ENCODE data around the gene MTERF4.

Gene MTERF4

DNA sequence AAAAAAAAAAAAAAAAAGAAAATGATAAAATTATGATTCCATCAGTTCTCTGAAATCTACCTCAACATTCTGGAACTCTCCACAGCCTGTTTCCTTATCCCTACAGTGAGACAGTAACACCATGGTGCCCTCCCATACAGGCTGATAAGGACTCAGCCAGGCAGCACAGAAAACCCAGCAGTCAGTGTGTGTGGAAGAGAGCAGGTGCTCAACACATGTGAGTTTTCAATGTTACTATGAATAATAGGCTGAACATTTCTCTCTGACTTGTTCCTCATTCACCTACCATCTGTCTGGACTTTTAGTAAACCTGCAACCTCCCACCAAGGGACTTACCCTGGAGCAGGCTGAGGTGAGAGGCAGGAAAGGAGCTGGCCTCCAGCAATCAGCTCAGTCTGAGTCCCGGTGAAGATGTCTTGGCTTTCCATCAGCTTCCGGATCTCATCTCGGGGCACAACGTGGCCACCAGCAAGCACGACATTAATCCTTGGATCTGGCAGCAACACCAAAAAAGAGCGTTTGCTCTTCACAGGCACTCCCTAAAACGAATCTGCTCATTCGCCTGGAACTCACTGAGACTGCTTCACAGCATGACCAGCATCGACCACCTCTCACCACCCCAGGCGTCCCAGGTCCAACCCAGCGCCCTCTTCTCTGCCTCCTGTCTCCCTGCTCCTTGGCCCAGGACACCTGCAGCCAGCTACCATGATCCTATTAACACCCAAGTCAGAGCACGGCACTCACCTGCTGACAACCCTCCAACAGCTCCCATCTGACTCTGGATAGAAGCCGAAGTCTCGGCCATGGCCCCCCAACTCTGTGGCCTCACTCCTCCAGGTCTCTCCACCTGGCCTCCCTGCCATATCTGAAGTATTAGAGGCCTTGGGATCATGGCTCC is 30.7 kb upstream of the MTERF4 start:
- H3K4me1 ChIP-seq (ENCODE audit: control insufficient read depth, insufficient read depth, low read length): no peaks in the 10 kb centered on the region
- H3K9ac ChIP-seq (ENCODE audit: low read length in 2 of 2): no peak overlapping the region
- H3K27ac ChIP-seq (ENCODE audit: low read length): no peak overlapping the region
- no peaks in the 10 kb centered on the region for H3K27me3 ChIP-seq (ENCODE audit: control insufficient read depth in 1 of 2, insufficient read depth in 2 of 2, low read length in 2 of 2)
- no peaks in the 10 kb centered on the region for H3K36me3 ChIP-seq (ENCODE audit: control insufficient read depth in 2 of 2, insufficient read depth in 2 of 2, low read length in 2 of 2)
- no peaks in the 10 kb centered on the region for H3K9me3 ChIP-seq (ENCODE audit: control insufficient read depth in 2 of 2, low read length in 2 of 2)
- H3K4me3 ChIP-seq (ENCODE audit: low read length in 2 of 2): no peak overlapping the region

DNA sequence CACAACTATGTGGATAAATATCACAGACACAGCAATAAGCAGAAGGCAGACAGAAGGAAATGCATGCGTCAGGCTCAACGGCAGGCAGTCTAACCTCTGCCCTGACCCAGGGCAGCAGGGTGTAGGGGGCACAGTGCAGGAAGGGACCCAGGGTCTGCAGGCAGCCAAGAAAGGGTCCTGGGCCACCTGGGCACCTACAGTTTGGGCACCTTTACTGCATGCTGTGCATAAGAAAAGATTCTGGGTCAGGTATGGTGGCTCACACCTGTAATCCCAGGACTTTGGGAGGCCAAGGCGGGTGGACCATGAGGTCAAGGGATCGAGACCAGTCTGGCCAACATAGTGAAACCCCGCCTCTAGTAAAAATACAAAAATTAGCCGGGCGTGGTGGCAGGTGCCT is 29.4 kb upstream of the MTERF4 start:
- Histone ChIP-seq H3K36me3 (ENCODE audit: control insufficient read depth in 2 of 2, insufficient read depth in 2 of 2, low read length in 2 of 2) (no peaks in the 10 kb centered on the region), H3K27ac (ENCODE audit: low read length) (no peak overlapping the region), H3K27me3 (ENCODE audit: control insufficient read depth in 1 of 2, insufficient read depth in 2 of 2, low read length in 2 of 2) (no peaks in the 10 kb centered on the region), H3K4me1 (ENCODE audit: control insufficient read depth, insufficient read depth, low read length) (no peaks in the 10 kb centered on the region), H3K9me3 (ENCODE audit: control insufficient read depth in 2 of 2, low read length in 2 of 2) (no peaks in the 10 kb centered on the region), H3K9ac (ENCODE audit: low read length in 2 of 2) (no peak overlapping the region), H3K4me3 (ENCODE audit: low read length in 2 of 2) (no peak overlapping the region)

DNA sequence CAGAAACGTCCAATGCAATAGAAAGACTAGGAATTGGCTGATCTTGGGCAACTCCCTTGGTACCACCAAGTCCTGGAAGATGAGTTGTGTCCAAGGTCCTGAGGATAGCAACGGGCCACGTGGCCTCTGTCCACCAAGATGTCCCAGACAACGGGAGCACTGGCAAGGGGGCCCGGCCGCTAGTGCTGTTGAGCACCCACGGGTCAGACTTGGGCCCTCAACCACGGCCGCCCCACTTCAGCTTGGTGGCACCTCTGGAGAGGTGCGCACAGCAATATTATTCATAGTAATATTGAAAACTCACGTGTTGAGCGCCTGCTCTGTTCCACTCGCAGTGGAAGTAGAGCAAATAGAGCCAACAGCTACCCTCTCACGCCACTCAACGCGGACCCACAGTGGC is 28.2 kb upstream of the MTERF4 start:
- Histone ChIP-seq H3K27me3 (ENCODE audit: control insufficient read depth in 1 of 2, insufficient read depth in 2 of 2, low read length in 2 of 2) (no peaks in the 10 kb centered on the region), H3K4me3 (ENCODE audit: low read length in 2 of 2) (no peak overlapping the region), H3K9ac (ENCODE audit: low read length in 2 of 2) (no peak overlapping the region), H3K27ac (ENCODE audit: low read length) (no peak overlapping the region), H3K36me3 (ENCODE audit: control insufficient read depth in 2 of 2, insufficient read depth in 2 of 2, low read length in 2 of 2) (no peaks in the 10 kb centered on the region), H3K4me1 (ENCODE audit: control insufficient read depth, insufficient read depth, low read length) (no peaks in the 10 kb centered on the region), H3K9me3 (ENCODE audit: control insufficient read depth in 2 of 2, low read length in 2 of 2) (no peaks in the 10 kb centered on the region)

DNA sequence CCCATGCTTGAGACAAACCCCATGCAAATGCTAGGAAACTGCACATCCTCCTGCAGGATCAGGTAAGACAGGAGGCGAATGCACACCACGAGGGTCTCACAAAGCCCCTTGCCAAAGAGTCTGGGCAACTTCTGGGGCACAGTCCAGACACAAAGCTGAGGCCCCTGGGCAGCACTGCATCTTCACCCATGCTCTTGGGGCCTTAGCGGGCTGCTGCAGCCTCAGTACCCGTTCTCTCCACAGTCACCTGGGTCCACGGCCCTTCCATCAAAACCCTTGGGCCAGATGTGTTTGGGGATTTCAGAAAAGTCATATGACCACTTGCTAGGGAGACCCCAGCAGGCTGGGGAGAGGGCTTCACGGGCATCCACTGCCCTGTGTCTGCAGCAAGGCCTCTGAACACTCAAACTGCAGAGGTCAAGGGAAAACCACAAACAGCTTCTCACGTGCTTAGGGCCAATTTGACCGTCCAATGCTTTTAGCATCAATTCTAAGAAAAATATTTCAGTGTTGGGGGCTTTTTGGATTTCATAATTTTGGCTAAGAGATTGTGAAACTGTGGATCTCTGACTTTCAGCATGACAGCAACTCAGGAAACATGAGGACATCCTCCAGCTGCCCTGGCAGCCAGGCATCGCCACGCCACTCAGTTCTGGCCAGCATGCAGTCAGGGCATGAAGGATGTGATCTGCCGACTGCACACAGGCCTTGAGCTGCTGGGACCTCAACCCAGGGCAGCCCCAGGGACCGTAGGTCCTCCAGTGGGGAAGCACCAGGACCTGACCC is 27.2 kb upstream of the MTERF4 start:
- H3K27me3 ChIP-seq (ENCODE audit: control insufficient read depth in 1 of 2, insufficient read depth in 2 of 2, low read length in 2 of 2): no peaks in the 10 kb centered on the region
- H3K9ac ChIP-seq (ENCODE audit: low read length in 2 of 2): no peak overlapping the region
- no peak overlapping the region for H3K27ac ChIP-seq (ENCODE audit: low read length)
- H3K9me3 ChIP-seq (ENCODE audit: control insufficient read depth in 2 of 2, low read length in 2 of 2): no peaks in the 10 kb centered on the region
- no peak overlapping the region for H3K4me3 ChIP-seq (ENCODE audit: low read length in 2 of 2)
- no peaks in the 10 kb centered on the region for H3K4me1 ChIP-seq (ENCODE audit: control insufficient read depth, insufficient read depth, low read length)
- H3K36me3 ChIP-seq (ENCODE audit: control insufficient read depth in 2 of 2, insufficient read depth in 2 of 2, low read length in 2 of 2): no peaks in the 10 kb centered on the region

DNA sequence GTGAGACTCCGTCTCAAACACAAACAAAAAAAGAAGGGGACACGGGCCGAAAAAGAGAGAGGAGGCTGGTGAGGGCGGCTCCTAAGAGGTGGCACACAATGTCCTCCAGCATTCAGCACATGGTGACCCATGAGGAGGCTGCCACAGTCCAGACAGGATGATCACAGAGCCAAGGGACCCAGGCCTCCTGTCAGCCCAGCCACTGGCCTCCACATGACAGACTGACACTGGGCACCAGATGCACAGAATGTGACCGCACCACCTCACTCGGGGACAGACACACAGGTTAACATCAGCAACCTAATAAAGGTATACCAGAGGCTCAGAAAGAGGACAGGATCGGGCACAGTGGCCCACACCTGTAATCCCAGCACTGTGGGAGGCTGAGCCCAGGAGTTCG is 26.2 kb upstream of the MTERF4 start:
- H3K27me3 ChIP-seq (ENCODE audit: control insufficient read depth in 1 of 2, insufficient read depth in 2 of 2, low read length in 2 of 2): no peaks in the 10 kb centered on the region
- no peak overlapping the region for H3K27ac ChIP-seq (ENCODE audit: low read length)
- no peak overlapping the region for H3K4me3 ChIP-seq (ENCODE audit: low read length in 2 of 2)
- H3K9me3 ChIP-seq (ENCODE audit: control insufficient read depth in 2 of 2, low read length in 2 of 2): no peaks in the 10 kb centered on the region
- no peak overlapping the region for H3K9ac ChIP-seq (ENCODE audit: low read length in 2 of 2)
- no peaks in the 10 kb centered on the region for H3K4me1 ChIP-seq (ENCODE audit: control insufficient read depth, insufficient read depth, low read length)
- H3K36me3 ChIP-seq (ENCODE audit: control insufficient read depth in 2 of 2, insufficient read depth in 2 of 2, low read length in 2 of 2): no peaks in the 10 kb centered on the region

DNA sequence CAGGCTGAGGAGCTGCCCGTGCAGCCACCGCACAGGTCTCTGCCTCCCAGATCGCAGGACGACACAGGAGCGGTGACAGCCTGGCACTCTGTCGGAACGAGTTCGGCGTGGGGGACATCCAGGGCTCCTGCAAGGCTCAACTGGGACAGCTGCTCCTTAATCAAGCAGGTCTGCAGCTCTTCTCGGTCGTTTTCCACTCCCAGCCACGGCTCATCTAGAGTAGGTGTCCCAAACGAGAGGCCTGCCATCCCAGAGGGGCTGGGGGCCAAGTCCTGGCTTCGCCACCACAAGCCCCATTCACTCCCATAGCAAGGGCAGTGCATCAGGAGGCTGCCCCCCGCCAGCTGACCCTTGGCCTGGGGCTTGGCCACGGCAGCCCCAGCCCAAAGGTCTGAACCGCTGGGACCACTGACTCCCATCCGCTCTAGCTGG is 24.7 kb upstream of the MTERF4 start:
- Histone ChIP-seq H3K4me3 (ENCODE audit: low read length in 2 of 2) (no peak overlapping the region), H3K4me1 (ENCODE audit: control insufficient read depth, insufficient read depth, low read length) (no peaks in the 10 kb centered on the region), H3K27ac (ENCODE audit: low read length) (no peak overlapping the region), H3K9ac (ENCODE audit: low read length in 2 of 2) (no peak overlapping the region), H3K27me3 (ENCODE audit: control insufficient read depth in 1 of 2, insufficient read depth in 2 of 2, low read length in 2 of 2) (no peaks in the 10 kb centered on the region), H3K36me3 (ENCODE audit: control insufficient read depth in 2 of 2, insufficient read depth in 2 of 2, low read length in 2 of 2) (no peaks in the 10 kb centered on the region), H3K9me3 (ENCODE audit: control insufficient read depth in 2 of 2, low read length in 2 of 2) (no peaks in the 10 kb centered on the region)

DNA sequence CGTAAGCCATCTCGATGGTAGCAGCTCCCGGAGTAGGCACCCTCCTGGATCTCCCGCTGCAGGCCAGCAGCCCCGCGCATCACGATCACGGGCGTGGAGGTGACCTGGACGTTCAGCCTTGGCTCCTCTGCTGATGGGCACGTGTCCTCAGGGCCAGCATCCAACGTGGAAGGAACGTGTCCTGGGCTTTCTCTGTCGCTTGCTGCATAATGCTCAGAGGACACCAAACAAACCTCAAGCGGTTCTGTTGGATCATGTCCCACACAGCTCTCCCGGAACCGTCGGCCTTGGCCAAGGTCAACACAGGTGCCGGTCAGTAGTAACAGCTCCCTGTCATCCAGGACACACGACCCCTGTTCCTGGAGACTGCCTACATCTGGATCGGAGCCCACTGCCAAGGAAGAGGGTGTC is 24.1 kb upstream of the MTERF4 start:
- Histone ChIP-seq H3K4me1 (ENCODE audit: control insufficient read depth, insufficient read depth, low read length) (no peaks in the 10 kb centered on the region), H3K9ac (ENCODE audit: low read length in 2 of 2) (no peak overlapping the region), H3K9me3 (ENCODE audit: control insufficient read depth in 2 of 2, low read length in 2 of 2) (no peaks in the 10 kb centered on the region), H3K4me3 (ENCODE audit: low read length in 2 of 2) (no peak overlapping the region), H3K36me3 (ENCODE audit: control insufficient read depth in 2 of 2, insufficient read depth in 2 of 2, low read length in 2 of 2) (no peaks in the 10 kb centered on the region), H3K27me3 (ENCODE audit: control insufficient read depth in 1 of 2, insufficient read depth in 2 of 2, low read length in 2 of 2) (no peaks in the 10 kb centered on the region), H3K27ac (ENCODE audit: low read length) (no peak overlapping the region)

DNA sequence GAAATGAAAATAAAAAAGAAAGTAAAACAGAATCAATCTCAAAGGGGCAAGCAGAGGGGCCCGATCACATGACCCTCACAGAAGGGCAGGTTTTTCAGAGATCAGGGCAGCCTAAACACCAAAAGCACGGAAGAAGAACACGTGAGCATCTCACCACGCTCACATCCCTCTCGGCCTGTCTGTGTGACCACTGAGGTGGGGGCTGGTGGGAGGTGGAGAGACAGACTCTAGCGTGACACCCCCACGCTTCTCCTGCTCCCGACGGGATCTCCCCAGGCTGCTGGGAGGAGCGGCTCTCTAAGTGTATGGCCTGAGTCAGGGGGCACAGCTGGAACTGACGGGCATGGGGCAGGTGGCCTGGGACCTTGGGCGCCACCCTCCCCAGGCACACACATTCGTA is 23.5 kb upstream of the MTERF4 start:
- Histone ChIP-seq H3K36me3 (ENCODE audit: control insufficient read depth in 2 of 2, insufficient read depth in 2 of 2, low read length in 2 of 2) (no peaks in the 10 kb centered on the region), H3K27ac (ENCODE audit: low read length) (no peak overlapping the region), H3K4me1 (ENCODE audit: control insufficient read depth, insufficient read depth, low read length) (no peaks in the 10 kb centered on the region), H3K27me3 (ENCODE audit: control insufficient read depth in 1 of 2, insufficient read depth in 2 of 2, low read length in 2 of 2) (no peaks in the 10 kb centered on the region), H3K9ac (ENCODE audit: low read length in 2 of 2) (no peak overlapping the region), H3K9me3 (ENCODE audit: control insufficient read depth in 2 of 2, low read length in 2 of 2) (no peaks in the 10 kb centered on the region), H3K4me3 (ENCODE audit: low read length in 2 of 2) (no peak overlapping the region)

DNA sequence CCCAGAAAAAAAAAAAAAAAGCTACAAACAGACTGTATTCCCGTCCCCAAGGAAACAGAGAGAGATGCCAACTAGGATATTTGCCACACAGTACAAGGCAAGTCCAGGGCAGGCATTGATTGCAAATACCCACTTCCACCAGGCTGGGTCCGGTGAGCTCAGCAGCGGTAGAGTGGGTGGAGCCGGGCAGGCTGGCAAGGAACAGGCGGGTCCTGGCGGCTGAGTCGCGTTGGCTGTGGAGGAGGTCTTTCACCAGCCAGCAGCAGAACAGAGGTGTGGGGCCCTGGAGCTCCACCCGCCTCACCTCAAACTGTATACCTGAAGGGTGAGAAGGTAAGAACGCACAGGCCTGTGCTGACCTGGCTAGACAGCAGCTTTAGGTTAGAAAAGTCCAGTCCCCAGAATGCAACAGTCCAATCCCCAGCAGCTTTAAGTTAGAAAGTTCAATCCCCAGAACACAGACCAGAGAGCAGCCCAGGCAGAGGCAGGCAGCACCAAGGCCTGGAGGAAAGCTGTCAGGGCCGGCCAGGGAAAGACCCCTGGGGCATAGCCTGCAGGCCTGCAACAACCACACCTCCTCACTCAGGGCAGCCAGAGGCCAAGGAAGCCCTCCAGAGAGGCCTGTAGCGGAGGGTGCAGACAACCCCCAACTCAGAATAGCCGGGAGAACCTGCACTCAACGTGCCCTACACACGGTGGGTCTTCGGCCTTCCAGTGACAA is 21.9 kb upstream of the MTERF4 start:
- Histone ChIP-seq H3K27ac (ENCODE audit: low read length) (no peak overlapping the region), H3K27me3 (ENCODE audit: control insufficient read depth in 1 of 2, insufficient read depth in 2 of 2, low read length in 2 of 2) (no peaks in the 10 kb centered on the region), H3K36me3 (ENCODE audit: control insufficient read depth in 2 of 2, insufficient read depth in 2 of 2, low read length in 2 of 2) (no peaks in the 10 kb centered on the region), H3K4me3 (ENCODE audit: low read length in 2 of 2) (no peak overlapping the region), H3K9me3 (ENCODE audit: control insufficient read depth in 2 of 2, low read length in 2 of 2) (no peaks in the 10 kb centered on the region), H3K4me1 (ENCODE audit: control insufficient read depth, insufficient read depth, low read length) (no peaks in the 10 kb centered on the region), H3K9ac (ENCODE audit: low read length in 2 of 2) (no peak overlapping the region)

DNA sequence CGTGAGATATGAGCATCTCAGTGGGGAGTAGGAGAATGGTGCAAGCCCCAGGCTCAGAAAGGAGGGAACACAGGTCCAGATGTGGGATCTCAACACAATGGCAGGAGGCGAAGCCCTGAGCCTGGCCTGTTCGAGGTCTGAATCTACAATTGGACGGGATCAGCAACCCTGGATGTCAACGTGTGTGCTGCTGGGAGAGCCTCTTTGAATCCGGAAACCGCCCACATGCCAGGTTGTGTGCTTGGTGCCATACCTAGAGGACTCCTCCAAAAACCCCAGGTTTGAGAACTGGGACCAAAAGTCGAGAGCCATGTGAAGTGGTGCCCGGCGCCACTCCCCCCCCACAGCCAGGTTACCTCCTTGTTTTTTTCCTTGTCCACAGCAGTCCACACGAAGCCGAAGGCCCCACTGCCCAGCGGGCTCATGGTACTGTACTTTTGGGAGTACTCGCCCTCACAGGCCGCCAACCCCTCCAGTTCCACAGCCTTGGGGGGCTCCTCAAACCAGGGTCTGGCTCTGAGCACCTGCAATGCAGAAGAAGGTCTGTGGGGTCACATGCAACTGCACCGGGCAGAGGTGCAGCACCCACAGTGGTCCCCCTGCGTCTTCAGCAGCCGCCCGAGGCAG is 20.4 kb upstream of the MTERF4 start:
- no peak overlapping the region for H3K9ac ChIP-seq (ENCODE audit: low read length in 2 of 2)
- H3K27ac ChIP-seq (ENCODE audit: low read length): no peak overlapping the region
- no peak overlapping the region for H3K4me3 ChIP-seq (ENCODE audit: low read length in 2 of 2)
- no peaks in the 10 kb centered on the region for H3K36me3 ChIP-seq (ENCODE audit: control insufficient read depth in 2 of 2, insufficient read depth in 2 of 2, low read length in 2 of 2)
- H3K4me1 ChIP-seq (ENCODE audit: control insufficient read depth, insufficient read depth, low read length): no peaks in the 10 kb centered on the region
- H3K27me3 ChIP-seq (ENCODE audit: control insufficient read depth in 1 of 2, insufficient read depth in 2 of 2, low read length in 2 of 2): no peaks in the 10 kb centered on the region
- H3K9me3 ChIP-seq (ENCODE audit: control insufficient read depth in 2 of 2, low read length in 2 of 2): no peaks in the 10 kb centered on the region

All from stomach smooth muscle (tissue), 2 donors.